Nephron progenitor cell (in vitro differentiated cells): ENCODE data around the gene EIF4ENIF1.
A peak's percentile ranks its signal among the peaks of the same experiment; 100 is the strongest.
"Not testable (repeated sequence)": the region's sequence is repeated elsewhere in the genome, so short reads cannot be mapped to it uniquely, and the experiment has no call there.

ENCODE experiments used
- DNase-seq: peaks from one replicate; pipeline ENCODE4 v3.0.0; 2021
- H3K27ac Mint-ChIP-seq: 2 replicates; pipeline ENCODE4 v1.8.0; 2021; ENCODE audit warnings: mild to moderate bottlenecking, moderate library complexity, mixed read lengths
- H3K27me3 Mint-ChIP-seq: 2 replicates; pipeline ENCODE4 v1.8.0; 2021; ENCODE audit warnings: mild to moderate bottlenecking, low read depth, mixed read lengths; ENCODE audit not compliant: poor library complexity
- H3K36me3 Mint-ChIP-seq: 2 replicates; pipeline ENCODE4 v1.8.0; 2021; ENCODE audit warnings: low read depth, mixed read lengths
- H3K4me1 Mint-ChIP-seq: 2 replicates; pipeline ENCODE4 v1.8.0; 2021; ENCODE audit warnings: mixed read lengths
- H3K4me3 Mint-ChIP-seq: 2 replicates; pipeline ENCODE4 v1.8.0; 2021; ENCODE audit warnings: mild to moderate bottlenecking, moderate library complexity, mixed read lengths
- H3K9me3 Mint-ChIP-seq: 2 replicates; pipeline ENCODE4 v1.8.0; 2021; ENCODE audit warnings: mild to moderate bottlenecking, moderate library complexity, mixed read lengths
- TF ChIP-seq, protein P1 (sequence below): fragments of 200-600 bp; sonication (generic); IDR thresholded peaks from 2 replicates; pipeline ENCODE4 v1.5.0; 2021; ENCODE audit warnings: antibody characterized with exemption

EIF4ENIF1 gene

GRCh38 chr22:31495343-31495742, 5.7 kb upstream of the EIF4ENIF1 start:
- TF ChIP-seq, protein P1, sequence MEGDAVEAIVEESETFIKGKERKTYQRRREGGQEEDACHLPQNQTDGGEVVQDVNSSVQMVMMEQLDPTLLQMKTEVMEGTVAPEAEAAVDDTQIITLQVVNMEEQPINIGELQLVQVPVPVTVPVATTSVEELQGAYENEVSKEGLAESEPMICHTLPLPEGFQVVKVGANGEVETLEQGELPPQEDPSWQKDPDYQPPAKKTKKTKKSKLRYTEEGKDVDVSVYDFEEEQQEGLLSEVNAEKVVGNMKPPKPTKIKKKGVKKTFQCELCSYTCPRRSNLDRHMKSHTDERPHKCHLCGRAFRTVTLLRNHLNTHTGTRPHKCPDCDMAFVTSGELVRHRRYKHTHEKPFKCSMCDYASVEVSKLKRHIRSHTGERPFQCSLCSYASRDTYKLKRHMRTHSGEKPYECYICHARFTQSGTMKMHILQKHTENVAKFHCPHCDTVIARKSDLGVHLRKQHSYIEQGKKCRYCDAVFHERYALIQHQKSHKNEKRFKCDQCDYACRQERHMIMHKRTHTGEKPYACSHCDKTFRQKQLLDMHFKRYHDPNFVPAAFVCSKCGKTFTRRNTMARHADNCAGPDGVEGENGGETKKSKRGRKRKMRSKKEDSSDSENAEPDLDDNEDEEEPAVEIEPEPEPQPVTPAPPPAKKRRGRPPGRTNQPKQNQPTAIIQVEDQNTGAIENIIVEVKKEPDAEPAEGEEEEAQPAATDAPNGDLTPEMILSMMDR = no peak
- Mint-ChIP-seq H3K4me3 (peak overlapping the region; percentile 88), H3K4me1 (peaks cover 35% of the 10 kb centered on the region), H3K36me3 (peaks cover 28% of the 10 kb centered on the region), H3K9me3 (peaks cover 29% of the 10 kb centered on the region), H3K27ac (no peak overlapping the region), H3K27me3 (peaks cover 4% of the 10 kb centered on the region)
- no peak for DNase-seq

DNA sequence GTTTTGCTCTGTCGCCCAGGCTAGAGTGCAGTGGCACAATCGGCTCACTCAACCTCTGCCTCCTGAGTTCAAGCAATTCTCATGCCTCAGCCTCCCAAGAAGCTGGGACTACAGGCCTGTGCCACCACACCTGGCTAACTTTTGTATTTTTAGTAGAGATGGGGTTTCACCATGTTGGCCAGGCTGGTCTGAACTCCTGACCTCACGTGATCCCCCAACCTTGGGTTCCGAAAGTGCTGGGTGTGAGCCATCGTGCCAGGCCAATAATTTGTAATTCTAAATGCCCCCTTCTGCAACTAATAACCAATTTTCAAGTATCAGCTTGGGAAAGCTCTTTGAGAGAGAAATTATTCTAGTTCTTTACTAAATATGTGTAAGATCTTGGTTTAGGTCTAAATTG, 3.7 kb upstream of the EIF4ENIF1 start:
- DNase-seq, H3K27ac Mint-ChIP-seq, H3K27me3 Mint-ChIP-seq, H3K4me3 Mint-ChIP-seq: not testable (repeated sequence)
- Mint-ChIP-seq H3K36me3 (peaks cover 15% of the 10 kb centered on the region), H3K9me3 (peaks cover 17% of the 10 kb centered on the region), H3K4me1 (peaks cover 45% of the 10 kb centered on the region)

DNA sequence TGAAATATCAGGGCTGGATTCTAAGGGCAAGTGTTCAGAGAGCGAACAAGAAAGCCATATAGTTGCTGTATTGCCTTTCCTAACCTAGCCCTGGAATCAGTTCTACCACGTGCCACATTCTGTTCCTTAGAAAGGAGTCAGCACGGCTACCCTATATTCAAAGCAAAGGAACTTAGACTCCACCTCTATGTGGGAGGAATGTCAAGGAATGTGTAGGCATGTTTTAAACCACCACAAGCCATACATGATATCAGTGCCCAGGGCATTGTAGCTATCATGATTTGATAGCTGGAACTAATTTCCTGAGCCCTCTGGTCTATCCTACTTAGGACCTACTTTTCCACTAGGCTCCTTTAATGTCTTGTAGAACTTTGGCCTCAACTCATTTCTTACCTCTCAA, 2.5 kb upstream of the EIF4ENIF1 start:
- no peak for DNase-seq
- Mint-ChIP-seq H3K27me3 (no peaks in the 10 kb centered on the region), H3K36me3 (peaks cover 7% of the 10 kb centered on the region), H3K4me3 (no peak overlapping the region), H3K9me3 (peaks cover 5% of the 10 kb centered on the region), H3K4me1 (peaks cover 48% of the 10 kb centered on the region), H3K27ac (no peak overlapping the region)
- TF ChIP-seq, protein P1 = no peak

DNA sequence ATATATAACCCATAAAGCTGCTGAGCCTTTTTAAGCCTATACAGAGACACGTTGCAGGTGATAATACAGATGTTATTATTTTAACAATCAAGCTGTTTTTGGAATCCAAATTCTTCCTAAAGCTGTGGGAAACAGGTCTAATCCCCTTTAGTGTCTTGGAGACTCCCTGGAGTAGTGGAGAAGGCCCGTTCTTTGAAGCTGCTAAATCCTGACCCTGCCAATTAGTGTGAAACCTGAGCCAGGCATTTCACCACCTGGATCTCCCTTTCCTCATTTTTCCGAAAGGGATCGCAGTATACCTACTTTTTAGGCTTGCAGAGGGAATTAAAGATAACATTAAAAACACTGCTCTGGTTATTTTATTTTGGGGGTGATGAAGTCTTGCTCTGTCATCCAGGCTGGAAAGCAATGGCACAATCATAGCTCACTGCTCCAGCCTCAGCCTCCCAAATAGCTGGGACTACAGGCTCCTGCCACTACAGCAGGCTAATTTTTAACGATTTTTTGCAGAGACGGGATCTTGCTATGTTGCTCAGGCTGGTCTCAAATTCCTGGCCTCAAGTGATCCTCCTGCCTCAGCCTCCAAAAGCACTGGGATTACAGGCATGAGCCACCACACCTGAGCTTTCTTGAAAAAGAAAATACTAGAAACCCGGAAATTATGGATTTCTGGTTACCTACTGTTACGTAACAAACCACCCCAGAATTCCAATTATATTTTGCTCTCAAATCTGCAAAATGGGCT, 1.7 kb upstream of the EIF4ENIF1 start:
- peaks cover 48% of the 10 kb centered on the region for H3K4me1 Mint-ChIP-seq
- no peak for DNase-seq
- TF ChIP-seq, protein P1 = no peak
- no peaks in the 10 kb centered on the region for H3K27me3 Mint-ChIP-seq
- H3K9me3 Mint-ChIP-seq = no peaks in the 10 kb centered on the region
- peak overlapping the region; percentile 90 for H3K4me3 Mint-ChIP-seq
- H3K36me3 Mint-ChIP-seq = peaks cover 10% of the 10 kb centered on the region
- H3K27ac Mint-ChIP-seq = no peak overlapping the region

- peaks cover 13% of the 10 kb centered on the region for H3K36me3 Mint-ChIP-seq
- DNase-seq = peak; percentile 24
- TF ChIP-seq, protein P1 = no peak
- peaks cover 42% of the 10 kb centered on the region for H3K4me1 Mint-ChIP-seq
- no peaks in the 10 kb centered on the region for H3K9me3 Mint-ChIP-seq
- peak overlapping the region; percentile 97 for H3K27ac Mint-ChIP-seq
- no peaks in the 10 kb centered on the region for H3K27me3 Mint-ChIP-seq
- peak overlapping the region; percentile 90 for H3K4me3 Mint-ChIP-seq
Observed at GRCh38 chr22:31490496-31490925, 869 bp upstream of the EIF4ENIF1 start.

DNA sequence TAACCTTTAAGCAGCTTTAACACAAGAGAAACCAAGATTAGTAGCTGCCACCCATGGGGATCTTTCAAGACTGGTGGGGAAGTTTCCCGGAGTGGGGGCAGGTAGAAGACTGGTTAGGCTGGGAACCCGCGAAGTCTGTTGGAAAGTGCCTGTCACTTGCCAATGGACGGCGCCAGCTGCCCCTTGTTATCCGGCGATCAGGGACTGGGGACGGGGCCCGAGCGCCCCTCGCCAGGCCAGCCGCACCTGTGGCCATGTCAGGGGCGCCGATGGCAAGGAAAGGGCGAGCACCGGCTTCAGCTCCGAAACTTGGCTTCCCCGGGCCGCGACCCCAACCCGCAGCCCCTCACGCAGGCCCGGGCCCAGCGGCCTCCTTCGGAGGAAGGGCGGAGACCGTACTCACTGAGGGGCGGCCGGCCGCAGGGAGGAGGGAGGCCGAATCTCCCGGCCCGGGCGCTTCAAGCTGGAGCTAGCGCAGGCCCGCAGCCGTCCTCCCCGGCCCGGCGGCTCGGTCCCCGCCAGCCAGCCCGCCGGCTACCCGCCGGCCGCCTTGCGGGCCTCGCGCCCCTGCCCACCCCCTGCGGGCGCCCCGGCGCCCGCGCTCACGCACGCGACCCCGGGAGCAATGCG, 539 bp downstream of the EIF4ENIF1 start:
- H3K9me3 Mint-ChIP-seq = no peaks in the 10 kb centered on the region
- TF ChIP-seq, protein P1 = no peak
- H3K36me3 Mint-ChIP-seq = peaks cover 27% of the 10 kb centered on the region
- peak; percentile 67 for DNase-seq
- H3K27ac Mint-ChIP-seq = no peak overlapping the region
- peaks cover 42% of the 10 kb centered on the region for H3K4me1 Mint-ChIP-seq
- peak overlapping the region; percentile 83 for H3K4me3 Mint-ChIP-seq
- no peaks in the 10 kb centered on the region for H3K27me3 Mint-ChIP-seq
